K562 (cell line): ENCODE results near the gene CBFA2T3. TPM values are rescaled to one million over a fixed set of nuclear protein-coding genes. Genes with fewer than 3 reads are reported as not detected.

Experiments used
- CBX8 ChIP-seq: fragments of 200-600 bp; sonication (generic); IDR thresholded peaks from 2 replicates; pipeline ENCODE4 v1.6.1; 2012; ENCODE audit warnings: borderline replicate concordance, mixed run types, low read depth, mild to moderate bottlenecking, moderate library complexity, mixed read lengths, low read length, control low read depth, inconsistent platforms; ENCODE audit not compliant: poor library complexity, severe bottlenecking; ENCODE audit errors: extremely low read depth
- COPS2 ChIP-seq: fragments of 450-650 bp; conservative IDR thresholded peaks from 2 replicates; pipeline ENCODE4 v1.6.1; 2016; ENCODE audit warnings: mild to moderate bottlenecking, moderate library complexity
- CXXC5 ChIP-seq: fragments of 250-450 bp; sonication (Bioruptor Pico); IDR thresholded peaks from 2 replicates; pipeline ENCODE4 v1.8.0; 2022; ENCODE audit warnings: inconsistent platforms, mild to moderate bottlenecking, moderate library complexity
- E2F3 ChIP-seq: fragments of 250-450 bp; sonication (Bioruptor Pico); IDR thresholded peaks from 2 replicates; pipeline ENCODE4 v1.4.0; 2020; ENCODE audit warnings: mild to moderate bottlenecking
- FOSL1 ChIP-seq: fragments of 200-800 bp; sonication (Bioruptor generic); conservative IDR thresholded peaks from 2 replicates; pipeline ENCODE4 v1.6.1; 2016; ENCODE audit warnings: missing genetic modification characterization, missing compliant biosample characterization
- FOXM1 ChIP-seq, 2 experiments: fragments of 450-650 bp in 1 of 2; sonication (generic) in 1 of 2; formaldehyde crosslinking in 1 of 2; IDR thresholded peaks; 2 replicates each; pipeline versions ENCODE4 v1.6.1 to v1.9.0; 2017 to 2022; ENCODE audit warnings: low read depth in 2 of 2, mild to moderate bottlenecking in 2 of 2, missing genetic modification reagents in 1 of 2, moderate library complexity in 1 of 2
- HES1 ChIP-seq: fragments of 450-650 bp; IDR thresholded peaks from 2 replicates; pipeline ENCODE4 v1.6.1; 2016; ENCODE audit warnings: low read depth, mild to moderate bottlenecking, moderate library complexity
- MAFF ChIP-seq: IDR thresholded peaks from 2 replicates; pipeline ENCODE4 v1.6.1; 2012; ENCODE audit warnings: low read length, improper control_type of control experiment
- MBD2 ChIP-seq: sonication (generic); IDR thresholded peaks from 2 replicates; pipeline ENCODE4 v1.6.1; 2016; ENCODE audit warnings: low read depth, borderline replicate concordance
- REST ChIP-seq, 2 experiments: fragments of 450-650 bp; formaldehyde crosslinking in 1 of 2; IDR thresholded peaks; 2 replicates each; pipeline versions ENCODE4 v1.4.0 to v1.6.1; 2014 to 2020; ENCODE audit warnings: mild to moderate bottlenecking in 2 of 2, borderline replicate concordance in 1 of 2, low read depth in 1 of 2
- SP1 ChIP-seq: sonication (generic); formaldehyde crosslinking; IDR thresholded peaks from 2 replicates; pipeline ENCODE4 v1.8.1; 2022; ENCODE audit warnings: mild to moderate bottlenecking, missing genetic modification reagents
- polyA plus RNA-seq, 8 experiments: library from polyadenylated mRNA; depleted of rRNA in 4 of 8; stranded (reverse) in 5 of 8; unstranded in 3 of 8; fragments of >200 nt; fragmentation: Nextera tagmentation in 2 of 8; fragmentation: Illumina TruSeq in 1 of 8; extraction: Ambion mirVana in 2 of 8; extraction: Trizol in 1 of 8; gene quantifications; 2 replicates each; pipeline versions ENCODE4 v1.2.1 to v1.2.3, GENCODE V29; 2011 to 2014; ENCODE audit warnings: inconsistent platforms in 1 of 8, missing spikeins in 1 of 8
- total RNA-seq, 7 experiments: library from RNA; depleted of rRNA in 6 of 7; stranded (reverse); fragments of >200 nt in 6 of 7; fragmentation: Illumina TruSeq in 2 of 7; extraction: Trizol in 2 of 7; gene quantifications; 2 replicates each; pipeline versions ENCODE4 v1.2.1 to v1.2.3, GENCODE V29; 2011 to 2021; ENCODE audit warnings: low replicate concordance in 1 of 7
- TF ChIP-seq, protein P1 (sequence below): fragments of 450-650 bp; IDR thresholded peaks from 2 replicates; pipeline ENCODE4 v1.6.1; 2017; ENCODE audit warnings: antibody characterized with exemption, mild to moderate bottlenecking

The CBFA2T3 gene
- total and polyA plus RNA-seq, 9 of the 15 experiments (the other 6 are each of a cell fraction or from before 2014, with no cell fraction given), result 2.3 to 145 (median 6.7) TPM

- TF ChIP-seq REST (IDR thresholded peaks at IDR 0.05; ENCODE audit: borderline replicate concordance) (no peak), REST (CRISPR knock-in tag; IDR thresholded peaks at IDR 0.05; ENCODE audit: low read depth) (no peak), SP1 (CRISPR knock-in tag) (no peak), E2F3 (no peak), HES1 (no peak), CBX8 (no peak), MAFF (no peak), FOSL1 (tag) (no peak), COPS2 (no peak), FOXM1 (IDR thresholded peaks at IDR 0.05; ENCODE audit: low read depth) (no peak), FOXM1 (CRISPR knock-in tag; IDR thresholded peaks at IDR 0.05; ENCODE audit: low read depth) (no peak), MBD2 (no peak), CXXC5 (no peak)
- TF ChIP-seq, protein P1, sequence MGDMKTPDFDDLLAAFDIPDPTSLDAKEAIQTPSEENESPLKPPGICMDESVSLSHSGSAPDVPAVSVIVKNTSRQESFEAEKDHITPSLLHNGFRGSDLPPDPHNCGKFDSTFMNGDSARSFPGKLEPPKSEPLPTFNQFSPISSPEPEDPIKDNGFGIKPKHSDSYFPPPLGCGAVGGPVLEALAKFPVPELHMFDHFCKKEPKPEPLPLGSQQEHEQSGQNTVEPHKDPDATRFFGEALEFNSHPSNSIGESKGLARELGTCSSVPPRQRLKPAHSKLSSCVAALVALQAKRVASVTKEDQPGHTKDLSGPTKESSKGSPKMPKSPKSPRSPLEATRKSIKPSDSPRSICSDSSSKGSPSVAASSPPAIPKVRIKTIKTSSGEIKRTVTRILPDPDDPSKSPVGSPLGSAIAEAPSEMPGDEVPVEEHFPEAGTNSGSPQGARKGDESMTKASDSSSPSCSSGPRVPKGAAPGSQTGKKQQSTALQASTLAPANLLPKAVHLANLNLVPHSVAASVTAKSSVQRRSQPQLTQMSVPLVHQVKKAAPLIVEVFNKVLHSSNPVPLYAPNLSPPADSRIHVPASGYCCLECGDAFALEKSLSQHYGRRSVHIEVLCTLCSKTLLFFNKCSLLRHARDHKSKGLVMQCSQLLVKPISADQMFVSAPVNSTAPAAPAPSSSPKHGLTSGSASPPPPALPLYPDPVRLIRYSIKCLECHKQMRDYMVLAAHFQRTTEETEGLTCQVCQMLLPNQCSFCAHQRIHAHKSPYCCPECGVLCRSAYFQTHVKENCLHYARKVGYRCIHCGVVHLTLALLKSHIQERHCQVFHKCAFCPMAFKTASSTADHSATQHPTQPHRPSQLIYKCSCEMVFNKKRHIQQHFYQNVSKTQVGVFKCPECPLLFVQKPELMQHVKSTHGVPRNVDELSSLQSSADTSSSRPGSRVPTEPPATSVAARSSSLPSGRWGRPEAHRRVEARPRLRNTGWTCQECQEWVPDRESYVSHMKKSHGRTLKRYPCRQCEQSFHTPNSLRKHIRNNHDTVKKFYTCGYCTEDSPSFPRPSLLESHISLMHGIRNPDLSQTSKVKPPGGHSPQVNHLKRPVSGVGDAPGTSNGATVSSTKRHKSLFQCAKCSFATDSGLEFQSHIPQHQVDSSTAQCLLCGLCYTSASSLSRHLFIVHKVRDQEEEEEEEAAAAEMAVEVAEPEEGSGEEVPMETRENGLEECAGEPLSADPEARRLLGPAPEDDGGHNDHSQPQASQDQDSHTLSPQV, result no peak
These were observed 48.5 kb downstream of the CBFA2T3 start (continued) for GRCh38 chr16:88928405-88929090.
